ENCODE measurements around the gene AGAP1. TPM values are rescaled to one million over a fixed set of nuclear protein-coding genes. Genes with fewer than 3 reads are reported as not detected.

Gene AGAP1
- total RNA-seq, 6 experiments from 2014 or later, result 8.1 to 11.2 (median 9.8) TPM

DNA sequence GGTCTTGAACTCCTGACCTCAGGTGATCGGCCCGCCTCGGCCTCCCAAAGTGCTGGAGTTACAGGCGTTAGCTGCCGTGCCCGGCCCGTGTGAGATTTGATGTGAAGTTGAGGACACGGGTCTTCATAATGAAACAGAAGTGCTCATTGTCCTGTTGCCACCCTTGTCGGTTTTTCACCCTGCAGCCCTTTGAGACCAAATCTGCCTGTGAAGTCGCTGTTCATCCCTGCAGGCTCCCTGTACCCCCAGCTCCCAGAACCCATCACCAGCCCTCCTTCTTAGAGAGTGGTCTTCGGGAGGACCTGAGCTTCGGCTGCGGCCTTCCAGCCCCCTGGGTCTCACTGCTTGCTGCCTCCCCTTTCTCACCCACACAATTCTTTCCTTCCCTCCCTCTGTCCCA lies 349.1 kb downstream of the AGAP1 start:
- Histone ChIP-seq H3K27ac (no peak overlapping the region), H3K4me3 (no peak overlapping the region), H3K4me1 (no peaks in the 10 kb centered on the region), H3K9me3 (no peaks in the 10 kb centered on the region), H3K27me3 (no peaks in the 10 kb centered on the region), H3K36me3 (no peaks in the 10 kb centered on the region)
- DNase-seq (no peak), ATAC-seq (no peak)
- intact Hi-C loops (cut with DNase I), result no loop called here
- WGBS (ENCODE audit: insufficient coverage, low coverage, low lambda C conversion rate, missing lambda C conversion rate), result 80% methylated on average over 1 of the region's 13 CpGs
- TF ChIP-seq, protein P1, sequence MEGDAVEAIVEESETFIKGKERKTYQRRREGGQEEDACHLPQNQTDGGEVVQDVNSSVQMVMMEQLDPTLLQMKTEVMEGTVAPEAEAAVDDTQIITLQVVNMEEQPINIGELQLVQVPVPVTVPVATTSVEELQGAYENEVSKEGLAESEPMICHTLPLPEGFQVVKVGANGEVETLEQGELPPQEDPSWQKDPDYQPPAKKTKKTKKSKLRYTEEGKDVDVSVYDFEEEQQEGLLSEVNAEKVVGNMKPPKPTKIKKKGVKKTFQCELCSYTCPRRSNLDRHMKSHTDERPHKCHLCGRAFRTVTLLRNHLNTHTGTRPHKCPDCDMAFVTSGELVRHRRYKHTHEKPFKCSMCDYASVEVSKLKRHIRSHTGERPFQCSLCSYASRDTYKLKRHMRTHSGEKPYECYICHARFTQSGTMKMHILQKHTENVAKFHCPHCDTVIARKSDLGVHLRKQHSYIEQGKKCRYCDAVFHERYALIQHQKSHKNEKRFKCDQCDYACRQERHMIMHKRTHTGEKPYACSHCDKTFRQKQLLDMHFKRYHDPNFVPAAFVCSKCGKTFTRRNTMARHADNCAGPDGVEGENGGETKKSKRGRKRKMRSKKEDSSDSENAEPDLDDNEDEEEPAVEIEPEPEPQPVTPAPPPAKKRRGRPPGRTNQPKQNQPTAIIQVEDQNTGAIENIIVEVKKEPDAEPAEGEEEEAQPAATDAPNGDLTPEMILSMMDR (IDR thresholded peaks at IDR 0.05), result no peak
- no peak for TF ChIP-seq POLR2A (IDR thresholded peaks at IDR 0.05)

- 96% methylated on average over 8 of the region's 12 CpGs for WGBS (ENCODE audit: insufficient coverage, low coverage, low lambda C conversion rate, missing lambda C conversion rate)
- TF ChIP-seq, protein P1 (IDR thresholded peaks at IDR 0.05), result no peak
- TF ChIP-seq POLR2A (IDR thresholded peaks at IDR 0.05), result no peak
- no peaks in the 10 kb centered on the region for H3K27me3 ChIP-seq
- H3K36me3 ChIP-seq, result no peaks in the 10 kb centered on the region
- ATAC-seq, result no peak
- H3K4me3 ChIP-seq, result no peak overlapping the region
- DNase-seq, result no peak
- H3K4me1 ChIP-seq, result no peaks in the 10 kb centered on the region
- no peaks in the 10 kb centered on the region for H3K9me3 ChIP-seq
- no peak overlapping the region for H3K27ac ChIP-seq
- intact Hi-C loops (cut with DNase I), result no loop called here
These were observed 349.9 kb downstream of the AGAP1 start for GRCh38 chr2:235843591-235844395.

- Histone ChIP-seq H3K36me3 (no peaks in the 10 kb centered on the region), H3K27ac (no peak overlapping the region), H3K4me3 (no peak overlapping the region), H3K9me3 (no peaks in the 10 kb centered on the region), H3K27me3 (no peaks in the 10 kb centered on the region), H3K4me1 (no peaks in the 10 kb centered on the region)
- intact Hi-C loops (cut with DNase I), result no loop called here
- no peak for DNase-seq
- 87% methylated on average over 7 of the region's 8 CpGs for WGBS (ENCODE audit: insufficient coverage, low coverage, low lambda C conversion rate, missing lambda C conversion rate)
- TF ChIP-seq POLR2A (IDR thresholded peaks at IDR 0.05), result no peak
- TF ChIP-seq, protein P1 (IDR thresholded peaks at IDR 0.05), result no peak
- ATAC-seq, result no peak
These were observed 350.7 kb downstream of the AGAP1 start for GRCh38 chr2:235844561-235844960.

GRCh38 chr2:235845245-235845644 lies 351.4 kb downstream of the AGAP1 start:
- ATAC-seq (no peak), DNase-seq (no peak)
- WGBS (ENCODE audit: insufficient coverage, low coverage, low lambda C conversion rate, missing lambda C conversion rate), result 60% methylated on average over 3 of the region's 6 CpGs

More at GRCh38 chr2:235845245-235845644, 351.4 kb downstream of the AGAP1 start:
- no peaks in the 10 kb centered on the region for H3K4me1 ChIP-seq
- no peaks in the 10 kb centered on the region for H3K27me3 ChIP-seq
- no peak overlapping the region for H3K4me3 ChIP-seq
- intact Hi-C loops (cut with DNase I), result no loop called here
- H3K27ac ChIP-seq, result no peak overlapping the region
- H3K9me3 ChIP-seq, result no peaks in the 10 kb centered on the region
- TF ChIP-seq POLR2A (IDR thresholded peaks at IDR 0.05), result no peak
- TF ChIP-seq, protein P1 (IDR thresholded peaks at IDR 0.05), result no peak
- H3K36me3 ChIP-seq, result no peaks in the 10 kb centered on the region

All from right lobe of liver (tissue), 6 donors.